ENCODE measurements around the gene FBXO42.

Gene FBXO42

GRCh38 chr1:16302709-16303627 lies 49.3 kb downstream of the FBXO42 start:
- DNase-seq = no peak
- Histone ChIP-seq H3K36me3 (peaks cover 50% of the 10 kb centered on the region), H3K27ac (no peak overlapping the region), H3K9me3 (ENCODE audit: severe bottlenecking) (no peaks in the 10 kb centered on the region), H3K27me3 (ENCODE audit: insufficient read depth, low read depth, severe bottlenecking) (no peaks in the 10 kb centered on the region), H3K4me3 (ENCODE audit: low read depth, low read length) (no peak overlapping the region)
- no peak for TF ChIP-seq CTCF (IDR thresholded peaks at IDR 0.05; ENCODE audit: low read depth, low read length)

GRCh38 chr1:16300436-16300835 lies 51.8 kb downstream of the FBXO42 start:
- no peaks in the 10 kb centered on the region for H3K9me3 ChIP-seq (ENCODE audit: severe bottlenecking)
- H3K4me3 ChIP-seq (ENCODE audit: low read depth, low read length) = no peak overlapping the region
- H3K27ac ChIP-seq = no peak overlapping the region
- H3K27me3 ChIP-seq (ENCODE audit: insufficient read depth, low read depth, severe bottlenecking) = no peaks in the 10 kb centered on the region
- TF ChIP-seq CTCF (IDR thresholded peaks at IDR 0.05; ENCODE audit: low read depth, low read length) = no peak
- H3K36me3 ChIP-seq = peaks cover 39% of the 10 kb centered on the region
- DNase-seq = no peak

GRCh38 chr1:16298653-16299052 lies 53.6 kb downstream of the FBXO42 start:
- Histone ChIP-seq H3K36me3 (peaks cover 42% of the 10 kb centered on the region), H3K9me3 (ENCODE audit: severe bottlenecking) (no peaks in the 10 kb centered on the region), H3K27me3 (ENCODE audit: insufficient read depth, low read depth, severe bottlenecking) (no peaks in the 10 kb centered on the region), H3K27ac (no peak overlapping the region), H3K4me3 (ENCODE audit: low read depth, low read length) (no peak overlapping the region)
- no peak for TF ChIP-seq CTCF (IDR thresholded peaks at IDR 0.05; ENCODE audit: low read depth, low read length)
- no peak for DNase-seq

- peaks cover 31% of the 10 kb centered on the region for H3K36me3 ChIP-seq
- H3K27ac ChIP-seq = no peak overlapping the region
- DNase-seq = no peak
- H3K9me3 ChIP-seq (ENCODE audit: severe bottlenecking) = no peaks in the 10 kb centered on the region
- no peak overlapping the region for H3K4me3 ChIP-seq (ENCODE audit: low read depth, low read length)
- no peak for TF ChIP-seq CTCF (IDR thresholded peaks at IDR 0.05; ENCODE audit: low read depth, low read length)
- H3K27me3 ChIP-seq (ENCODE audit: insufficient read depth, low read depth, severe bottlenecking) = no peaks in the 10 kb centered on the region
Measured at GRCh38 chr1:16296643-16297042, 55.6 kb downstream of the FBXO42 start.

GRCh38 chr1:16294219-16295212 lies 57.8 kb downstream of the FBXO42 start:
- H3K27ac ChIP-seq = no peak overlapping the region
- no peaks in the 10 kb centered on the region for H3K9me3 ChIP-seq (ENCODE audit: severe bottlenecking)
- no peak for TF ChIP-seq CTCF (IDR thresholded peaks at IDR 0.05; ENCODE audit: low read depth, low read length)
- H3K27me3 ChIP-seq (ENCODE audit: insufficient read depth, low read depth, severe bottlenecking) = no peaks in the 10 kb centered on the region
- no peak for DNase-seq
- peaks cover 31% of the 10 kb centered on the region for H3K36me3 ChIP-seq
- H3K4me3 ChIP-seq (ENCODE audit: low read depth, low read length) = no peak overlapping the region

All from WERI-Rb-1 (cell line).